Nephron (organoid): ENCODE data around the gene TMEM120B.

Experiments used
- H3K27ac Mint-ChIP-seq, 3 experiments: 2 replicates each; pipeline ENCODE4 v1.8.0; 2020; ENCODE audit warnings: mixed read lengths in 3 of 3, mild to moderate bottlenecking in 2 of 3, moderate library complexity in 1 of 3
- H3K27me3 Mint-ChIP-seq: 2 replicates; pipeline ENCODE4 v1.8.0; 2021; ENCODE audit warnings: low read depth, mild to moderate bottlenecking, moderate library complexity, mixed read lengths
- H3K36me3 Mint-ChIP-seq: 2 replicates; pipeline ENCODE4 v1.8.0; 2020; ENCODE audit warnings: low read depth, mixed read lengths
- H3K4me1 Mint-ChIP-seq: 2 replicates; pipeline ENCODE4 v1.8.0; 2020; ENCODE audit warnings: mixed read lengths
- H3K4me3 Mint-ChIP-seq, 3 experiments: 2 replicates each; pipeline ENCODE4 v1.8.0; 2020; ENCODE audit warnings: mild to moderate bottlenecking in 3 of 3, mixed read lengths in 3 of 3, moderate library complexity in 2 of 3
- H3K9me3 Mint-ChIP-seq: 2 replicates; pipeline ENCODE4 v1.8.0; 2020; ENCODE audit warnings: mixed read lengths
- TF ChIP-seq, protein P1 (sequence below), 3 experiments: fragments of 200-600 bp; sonication (generic); IDR thresholded peaks; one replicate each; pipeline ENCODE4 v1.5.0; 2021; ENCODE audit warnings: antibody characterized with exemption in 3 of 3; ENCODE audit not compliant: unreplicated experiment in 3 of 3

Gene TMEM120B

DNA sequence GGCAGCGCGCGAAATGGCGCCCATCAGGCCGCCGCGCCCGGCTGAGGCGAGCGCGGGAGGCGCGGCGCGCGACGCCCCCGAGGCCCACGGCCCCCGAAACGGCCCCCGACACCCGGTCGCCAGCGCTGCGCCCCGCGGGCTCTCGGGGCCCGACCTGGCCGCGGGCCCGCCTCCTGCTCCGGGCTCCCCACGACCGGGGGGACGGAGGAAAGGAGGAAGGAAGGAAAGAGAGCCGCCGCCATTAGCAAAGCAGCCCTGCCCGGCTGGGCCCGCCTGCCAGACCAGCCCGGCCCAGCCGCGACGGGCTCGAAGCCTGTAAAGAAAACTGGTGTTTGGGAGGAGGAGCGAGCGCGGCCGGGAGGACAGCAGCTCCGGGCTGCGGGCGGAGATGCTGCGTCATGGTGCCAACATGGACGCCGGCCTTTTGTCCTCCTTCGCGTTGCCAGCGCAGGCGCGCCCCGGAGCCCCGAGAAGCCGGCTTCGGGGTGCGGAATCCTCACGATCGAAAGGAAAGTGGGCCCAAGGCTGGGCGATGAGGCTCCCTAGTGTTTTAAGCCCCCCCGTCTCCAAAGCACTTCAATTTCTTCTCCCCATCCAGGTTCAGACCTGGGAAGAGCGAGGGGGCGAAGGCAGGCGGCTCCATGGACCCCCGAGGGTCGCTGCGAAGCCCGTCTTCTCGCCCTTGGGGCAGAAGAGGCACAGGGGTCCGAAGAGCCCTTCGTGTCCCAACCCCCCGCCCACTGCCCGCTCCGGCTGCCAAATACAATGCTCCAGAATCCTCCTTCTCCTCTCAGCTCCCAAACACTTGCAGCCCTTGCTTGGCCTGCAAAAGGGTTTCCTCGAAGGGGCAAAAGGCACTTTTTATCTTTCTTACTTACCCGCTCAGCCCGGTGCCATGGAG lies 88.4 kb downstream of the TMEM120B start:
- Mint-ChIP-seq H3K4me3 (peak overlapping the region; percentile 87 to 95 (median 92)), H3K4me1 (peaks cover 28% of the 10 kb centered on the region), H3K36me3 (peaks cover 25% of the 10 kb centered on the region), H3K9me3 (no peaks in the 10 kb centered on the region), H3K27me3 (no peaks in the 10 kb centered on the region), H3K27ac (peak overlapping the region; percentile 99 to 100 (median 100))
- TF ChIP-seq, protein P1, sequence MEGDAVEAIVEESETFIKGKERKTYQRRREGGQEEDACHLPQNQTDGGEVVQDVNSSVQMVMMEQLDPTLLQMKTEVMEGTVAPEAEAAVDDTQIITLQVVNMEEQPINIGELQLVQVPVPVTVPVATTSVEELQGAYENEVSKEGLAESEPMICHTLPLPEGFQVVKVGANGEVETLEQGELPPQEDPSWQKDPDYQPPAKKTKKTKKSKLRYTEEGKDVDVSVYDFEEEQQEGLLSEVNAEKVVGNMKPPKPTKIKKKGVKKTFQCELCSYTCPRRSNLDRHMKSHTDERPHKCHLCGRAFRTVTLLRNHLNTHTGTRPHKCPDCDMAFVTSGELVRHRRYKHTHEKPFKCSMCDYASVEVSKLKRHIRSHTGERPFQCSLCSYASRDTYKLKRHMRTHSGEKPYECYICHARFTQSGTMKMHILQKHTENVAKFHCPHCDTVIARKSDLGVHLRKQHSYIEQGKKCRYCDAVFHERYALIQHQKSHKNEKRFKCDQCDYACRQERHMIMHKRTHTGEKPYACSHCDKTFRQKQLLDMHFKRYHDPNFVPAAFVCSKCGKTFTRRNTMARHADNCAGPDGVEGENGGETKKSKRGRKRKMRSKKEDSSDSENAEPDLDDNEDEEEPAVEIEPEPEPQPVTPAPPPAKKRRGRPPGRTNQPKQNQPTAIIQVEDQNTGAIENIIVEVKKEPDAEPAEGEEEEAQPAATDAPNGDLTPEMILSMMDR (IDR thresholded peaks at IDR 0.05; ENCODE audit: unreplicated experiment in 3 of 3): no peak

DNA sequence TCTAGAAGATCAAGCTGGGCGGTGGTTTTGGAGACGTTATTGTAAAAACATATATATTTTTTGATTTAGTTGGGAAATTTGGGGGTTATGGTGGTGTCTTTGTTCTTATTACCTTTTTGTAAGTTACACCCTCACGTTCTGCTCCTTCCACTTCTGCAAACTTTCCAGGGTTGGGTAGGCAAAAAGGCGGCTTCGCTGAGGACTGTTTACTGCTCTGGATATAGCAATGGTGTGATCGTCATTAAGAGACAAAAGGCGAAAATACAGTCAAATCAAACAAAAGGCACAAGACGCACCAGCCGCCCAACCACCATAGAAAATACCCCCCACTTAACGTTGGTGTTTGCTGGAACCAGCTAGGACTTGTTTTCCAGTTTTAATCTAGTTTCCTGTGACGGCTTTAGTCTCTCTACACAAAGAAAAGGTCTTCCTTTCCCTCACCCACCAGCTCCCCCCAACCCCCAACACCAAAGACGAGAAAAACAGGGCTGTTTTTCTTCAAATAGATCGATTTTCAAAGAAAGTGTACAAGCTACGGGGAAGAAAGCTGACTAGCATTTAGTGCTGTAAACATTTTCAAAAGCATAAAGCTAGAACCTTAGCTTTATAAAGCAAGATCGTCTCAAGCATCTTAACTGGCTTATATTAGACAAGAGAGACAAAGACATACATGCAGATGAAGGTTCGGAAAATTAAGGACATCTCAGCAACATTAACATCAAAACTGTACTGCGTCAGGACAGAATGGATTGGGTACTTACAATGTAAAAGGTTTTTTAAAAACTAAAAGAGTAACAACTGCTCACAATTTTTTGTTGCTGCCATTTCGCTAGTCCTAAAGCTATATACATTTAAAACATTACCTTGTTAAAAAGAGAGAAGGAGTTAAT lies 89.3 kb downstream of the TMEM120B start:
- Mint-ChIP-seq H3K27ac (peak overlapping the region; percentile 99 to 100 (median 100)), H3K4me3 (peak overlapping the region; percentile 87 to 95 (median 92)), H3K4me1 (peaks cover 34% of the 10 kb centered on the region), H3K9me3 (no peaks in the 10 kb centered on the region), H3K36me3 (peaks cover 28% of the 10 kb centered on the region), H3K27me3 (no peaks in the 10 kb centered on the region)
- TF ChIP-seq, protein P1 (IDR thresholded peaks at IDR 0.05; ENCODE audit: unreplicated experiment in 3 of 3): no peak

DNA sequence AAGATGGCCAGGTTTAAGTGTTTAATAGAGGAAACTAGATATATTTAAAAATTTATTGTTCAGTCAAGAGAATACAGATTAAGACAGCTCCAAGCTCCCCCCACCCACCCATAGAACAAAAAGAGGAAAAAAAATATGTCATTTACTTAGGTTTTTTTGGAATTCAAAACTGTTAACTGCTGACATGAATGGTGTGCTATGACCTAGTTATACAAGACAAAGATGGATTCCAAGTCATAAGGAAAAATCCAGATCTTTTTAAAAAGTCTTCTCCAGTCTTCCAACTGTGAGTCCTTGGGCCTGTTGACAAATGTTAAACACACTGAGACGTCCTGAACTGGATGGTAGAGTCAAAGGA lies 89.9 kb downstream of the TMEM120B start:
- peaks cover 34% of the 10 kb centered on the region for H3K4me1 Mint-ChIP-seq
- peak overlapping the region; percentile 87 to 95 (median 92) for H3K4me3 Mint-ChIP-seq
- peak overlapping the region; percentile 99 to 100 (median 100) for H3K27ac Mint-ChIP-seq
- peaks cover 26% of the 10 kb centered on the region for H3K36me3 Mint-ChIP-seq
- H3K9me3 Mint-ChIP-seq: no peaks in the 10 kb centered on the region
- H3K27me3 Mint-ChIP-seq: no peaks in the 10 kb centered on the region
- TF ChIP-seq, protein P1 (IDR thresholded peaks at IDR 0.05; ENCODE audit: unreplicated experiment in 3 of 3): no peak

DNA sequence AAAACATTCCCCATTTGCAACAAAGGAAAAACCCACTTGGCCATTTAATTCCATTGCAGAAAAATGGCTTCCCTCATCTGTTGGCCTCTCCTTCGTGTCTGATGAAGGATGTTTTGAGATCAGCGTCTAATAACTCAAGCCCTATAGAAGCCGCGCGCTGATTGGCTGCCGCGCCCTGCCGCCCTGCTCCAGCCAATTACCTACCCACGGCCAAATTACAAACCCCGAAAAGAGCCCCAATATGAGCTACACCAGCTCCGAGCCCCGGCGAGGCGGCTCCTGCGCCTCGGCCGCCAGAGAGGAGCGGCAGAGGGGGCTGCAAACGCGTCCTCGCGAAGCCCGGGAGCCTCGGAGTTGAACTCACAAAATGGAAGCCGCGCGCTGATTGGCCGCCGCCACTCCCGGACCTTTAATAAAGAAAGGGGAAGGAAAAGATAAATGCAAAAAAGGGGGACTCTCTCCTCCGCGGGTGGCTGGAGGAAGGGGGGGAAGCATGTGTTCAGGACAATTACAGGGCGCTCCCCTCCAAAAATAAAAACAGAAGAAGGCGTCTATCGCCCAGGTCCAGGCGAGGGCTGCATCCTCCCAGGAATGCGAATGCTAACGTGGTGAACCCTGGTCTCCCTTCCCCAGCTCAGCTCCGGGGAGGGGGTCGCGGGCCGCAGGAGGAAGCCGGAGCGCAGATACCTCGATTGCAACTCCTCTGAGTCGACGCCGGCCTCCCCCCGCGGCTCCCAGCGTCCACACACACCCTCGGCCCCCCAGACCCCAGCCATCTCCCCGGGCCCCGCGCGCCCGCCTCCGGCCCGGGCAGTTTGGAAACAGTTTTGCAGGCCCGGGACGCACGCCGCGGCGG lies 90.5 kb downstream of the TMEM120B start:
- H3K27ac Mint-ChIP-seq: peak overlapping the region; percentile 99 to 100 (median 100)
- peaks cover 23% of the 10 kb centered on the region for H3K36me3 Mint-ChIP-seq
- H3K9me3 Mint-ChIP-seq: no peaks in the 10 kb centered on the region
- H3K4me1 Mint-ChIP-seq: peaks cover 32% of the 10 kb centered on the region
- H3K27me3 Mint-ChIP-seq: no peaks in the 10 kb centered on the region
- H3K4me3 Mint-ChIP-seq: peak overlapping the region; percentile 87 to 95 (median 92)
- TF ChIP-seq, protein P1 (IDR thresholded peaks at IDR 0.05; ENCODE audit: unreplicated experiment in 3 of 3): no peak

DNA sequence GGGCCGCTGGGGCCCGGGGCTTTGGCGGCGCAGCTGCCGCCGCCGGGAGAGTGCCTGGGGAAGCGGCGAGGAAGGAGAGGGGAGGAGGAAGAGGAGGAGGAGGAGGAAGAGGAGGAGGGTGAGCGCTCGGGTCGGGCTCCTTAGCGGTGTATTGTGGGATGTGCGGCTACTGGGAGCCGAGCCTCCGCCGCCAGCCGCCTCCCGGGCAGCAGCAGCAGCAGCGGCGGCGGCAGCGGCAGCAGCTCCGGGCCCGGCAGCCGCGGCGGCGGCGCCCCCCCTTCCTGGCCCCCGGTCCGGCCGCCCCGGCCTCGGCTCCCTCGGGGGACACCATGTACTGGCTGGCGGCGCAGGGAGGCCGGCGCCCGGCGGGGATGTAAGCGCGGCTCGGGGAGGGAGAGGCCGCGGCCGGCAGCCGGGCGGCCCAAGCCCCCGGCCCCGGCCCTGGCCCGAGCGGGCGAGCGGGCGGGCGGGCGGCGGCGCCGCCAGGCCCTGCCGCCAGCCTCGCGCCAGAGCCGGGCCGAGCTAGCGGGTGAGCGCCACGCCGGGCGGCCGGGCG lies 91.4 kb downstream of the TMEM120B start, which contains the start of gene SETD1B:
Gene SETD1B (plus strand): TSS at position 149 of the 556 bp plus-strand sequence. CDS start 729 bp downstream, outside the sequence.
- H3K4me3 Mint-ChIP-seq: peak within 1 kb of the TSS; percentile 98 to 99 (median 98)
- H3K9me3 Mint-ChIP-seq: no peaks in the 10 kb centered on the region
- peak within 1 kb of the TSS; percentile 99 to 100 (median 100) for H3K27ac Mint-ChIP-seq
- H3K36me3 Mint-ChIP-seq: peaks cover 19% of the 10 kb centered on the region
- TF ChIP-seq, protein P1 (IDR thresholded peaks at IDR 0.05; ENCODE audit: unreplicated experiment in 3 of 3): no peak
- H3K4me1 Mint-ChIP-seq: peaks cover 23% of the 10 kb centered on the region
- no peaks in the 10 kb centered on the region for H3K27me3 Mint-ChIP-seq
